Activated naive CD8-positive, alpha-beta T cell treated with anti-CD3 and anti-CD28 coated beads for 36 hours (primary cell): ENCODE results near the gene FFAR4. TPM values are rescaled to one million over a fixed set of nuclear protein-coding genes. Genes with fewer than 3 reads are reported as not detected.
"Not testable (repeated sequence)": the region's sequence is repeated elsewhere in the genome, so short reads cannot be mapped to it uniquely, and the experiment has no call there.

Source experiments
- DNase-seq: peaks from one replicate; pipeline ENCODE4 v3.0.0; 2021
- H3K27ac Mint-ChIP-seq: one replicate; pipeline ENCODE4 v1.8.0; 2022; ENCODE audit warnings: mild to moderate bottlenecking, moderate library complexity, mixed read lengths
- H3K27me3 Mint-ChIP-seq: one replicate; pipeline ENCODE4 v1.8.0; 2022; ENCODE audit warnings: mild to moderate bottlenecking, mixed read lengths
- H3K36me3 Mint-ChIP-seq: one replicate; pipeline ENCODE4 v1.8.0; 2021; ENCODE audit warnings: mild to moderate bottlenecking, mixed read lengths
- H3K4me1 Mint-ChIP-seq: one replicate; pipeline ENCODE4 v1.8.0; 2021; ENCODE audit warnings: mixed read lengths
- H3K4me3 Mint-ChIP-seq: one replicate; pipeline ENCODE4 v1.8.0; 2022; ENCODE audit warnings: mild to moderate bottlenecking, moderate library complexity, mixed read lengths
- H3K9me3 Mint-ChIP-seq: one replicate; pipeline ENCODE4 v1.8.0; 2022; ENCODE audit warnings: mixed read lengths
- total RNA-seq, 2 experiments: library from RNA; stranded (reverse); gene quantifications; one replicate each; pipeline ENCODE4 v1.2.3, GENCODE V29; 2021

The FFAR4 gene
- not detected for total RNA-seq

- Mint-ChIP-seq H3K27me3 (peaks cover 55% of the 10 kb centered on the region), H3K27ac (no peak within 1 kb of the TSS), H3K4me3 (no peak within 1 kb of the TSS), H3K9me3 (no peaks in the 10 kb centered on the region), H3K36me3 (no peaks in the 10 kb centered on the region), H3K4me1 (peaks cover 6% of the 10 kb centered on the region)
- DNase-seq = no peak
Measured at GRCh38 chr10:93566435-93567276, at the start of gene FFAR4. Gene FFAR4 (plus strand): TSS chr10:93566665. CDS start chr10:93566721, 56 bp downstream.

DNA sequence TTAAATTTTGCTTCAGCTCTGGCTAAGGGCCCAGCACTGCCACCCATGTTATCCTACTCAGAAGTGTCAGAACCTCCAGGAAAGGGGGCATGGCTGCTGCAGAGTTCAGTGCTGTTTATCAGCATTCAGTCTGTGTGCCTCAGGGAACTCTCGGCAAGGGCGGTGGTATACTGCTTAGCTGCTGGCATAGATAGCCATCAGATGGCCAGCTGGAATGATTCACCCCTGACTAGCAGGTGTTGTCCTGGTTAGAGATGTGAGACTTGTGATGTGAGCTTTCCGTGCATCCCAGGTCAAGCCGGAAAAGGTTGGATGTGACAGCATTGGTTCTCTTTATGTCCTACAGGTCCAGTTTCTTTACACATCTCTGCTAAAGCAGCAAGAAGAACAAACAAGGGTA is 47.9 kb upstream of the FFAR4 start:
- DNase-seq = no peak
- Mint-ChIP-seq H3K4me1 (no peaks in the 10 kb centered on the region), H3K27ac (no peak overlapping the region), H3K9me3 (no peaks in the 10 kb centered on the region), H3K36me3 (peaks cover 44% of the 10 kb centered on the region), H3K27me3 (peaks cover 4% of the 10 kb centered on the region), H3K4me3 (no peak overlapping the region)

GRCh38 chr10:93535293-93535692 is 31.2 kb upstream of the FFAR4 start:
- no peak for DNase-seq
- no peaks in the 10 kb centered on the region for H3K36me3 Mint-ChIP-seq
- peaks cover 11% of the 10 kb centered on the region for H3K27me3 Mint-ChIP-seq
- no peaks in the 10 kb centered on the region for H3K4me1 Mint-ChIP-seq
- H3K27ac Mint-ChIP-seq = no peak overlapping the region
- no peak overlapping the region for H3K4me3 Mint-ChIP-seq
- H3K9me3 Mint-ChIP-seq = no peaks in the 10 kb centered on the region

- not testable (repeated sequence) for H3K36me3 Mint-ChIP-seq, H3K4me1 Mint-ChIP-seq, DNase-seq, H3K9me3 Mint-ChIP-seq, H3K27ac Mint-ChIP-seq, H3K4me3 Mint-ChIP-seq
- peaks cover 14% of the 10 kb centered on the region for H3K27me3 Mint-ChIP-seq
Measured at GRCh38 chr10:93540871-93541270, 25.6 kb upstream of the FFAR4 start.

DNA sequence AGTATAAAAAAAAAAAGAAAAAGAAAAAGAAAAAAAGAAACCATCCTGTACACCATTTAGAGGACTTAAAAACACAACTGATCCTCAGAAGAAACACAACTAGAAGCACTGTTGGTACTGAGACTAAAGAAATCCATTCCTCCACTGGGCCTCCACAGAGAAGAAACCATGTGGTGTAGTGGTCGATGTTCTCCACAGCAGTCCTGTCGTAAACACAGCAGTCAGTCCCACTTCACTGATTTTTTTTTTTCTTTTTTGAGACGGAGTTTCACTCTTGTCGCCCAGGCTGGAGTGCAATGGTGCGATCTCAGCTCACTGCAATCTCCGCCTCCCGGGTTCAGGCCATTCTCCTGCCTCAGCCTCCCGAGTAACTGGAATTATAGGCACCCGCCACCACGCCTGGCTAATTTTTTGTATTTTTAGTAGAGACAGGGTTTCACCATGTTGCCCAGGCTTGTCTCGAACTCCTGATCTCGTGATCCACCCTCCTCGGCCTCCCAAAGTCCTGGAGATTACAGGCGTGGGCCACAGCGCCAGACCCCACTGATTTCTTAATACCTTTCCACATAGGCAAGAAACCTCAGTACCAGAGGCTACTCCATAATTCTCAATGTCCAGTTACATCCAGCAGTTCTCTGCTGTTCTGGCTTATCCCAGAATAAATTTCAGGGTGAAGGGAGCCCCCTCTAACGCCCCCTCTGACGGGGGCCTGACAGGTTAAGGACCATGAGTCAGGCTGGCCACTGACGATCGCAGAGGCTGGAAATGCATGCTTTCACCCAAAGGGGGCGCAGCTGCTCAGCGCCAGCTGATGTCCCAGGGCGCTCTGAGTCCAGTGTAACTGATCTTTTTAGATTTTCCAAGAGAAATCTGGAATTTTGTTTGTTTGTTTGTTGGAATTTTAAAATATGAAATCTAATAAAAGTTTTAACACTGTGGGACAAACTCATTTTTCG is 24.8 kb upstream of the FFAR4 start:
- Mint-ChIP-seq H3K27ac (no peak overlapping the region), H3K4me3 (no peak overlapping the region), H3K36me3 (no peaks in the 10 kb centered on the region), H3K9me3 (no peaks in the 10 kb centered on the region), H3K4me1 (no peaks in the 10 kb centered on the region), H3K27me3 (peaks cover 12% of the 10 kb centered on the region)
- peak; percentile 12 for DNase-seq

DNA sequence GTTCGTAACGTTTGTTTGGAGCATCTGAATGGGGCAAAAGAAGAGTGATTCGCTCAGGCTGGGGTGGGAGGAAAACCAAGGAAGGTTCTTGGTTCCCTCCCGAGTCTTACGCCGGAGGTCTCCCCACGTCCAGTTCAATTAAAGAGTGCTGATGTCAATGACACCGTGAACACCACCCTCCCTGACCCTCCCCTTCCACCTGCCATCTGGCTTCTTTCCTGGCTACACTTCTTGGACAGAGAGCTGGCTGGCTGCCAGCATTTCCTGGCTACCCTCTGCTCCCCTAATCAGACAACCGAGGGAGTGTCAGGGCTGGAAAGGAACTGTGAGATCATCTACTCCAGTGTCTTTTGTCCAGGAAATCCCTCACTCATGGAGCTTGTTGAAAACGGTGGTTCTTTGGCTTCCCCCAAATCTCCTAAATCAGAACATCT is 24.1 kb upstream of the FFAR4 start:
- H3K4me3 Mint-ChIP-seq = no peak overlapping the region
- no peak for DNase-seq

DNA sequence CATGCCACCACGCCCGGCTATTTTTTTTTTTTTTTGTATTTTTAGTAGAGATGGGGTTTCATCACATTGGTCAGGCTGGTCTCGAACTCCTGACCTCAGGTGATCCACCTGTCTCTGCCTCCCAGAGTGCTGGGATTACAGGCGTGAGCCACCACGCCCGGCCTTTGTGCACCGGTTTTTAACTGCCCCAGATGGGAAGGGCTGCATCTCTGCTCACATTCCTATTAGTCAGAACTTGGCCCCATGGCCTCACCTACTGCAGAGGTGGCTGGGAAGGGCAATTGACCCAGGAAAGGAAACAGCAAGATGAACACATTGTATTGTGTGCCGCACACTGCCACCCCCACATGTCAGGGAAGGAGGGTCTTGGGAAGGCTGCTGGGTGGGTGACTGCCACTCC is 19.5 kb upstream of the FFAR4 start:
- H3K4me1 Mint-ChIP-seq, H3K27me3 Mint-ChIP-seq, H3K9me3 Mint-ChIP-seq, H3K27ac Mint-ChIP-seq, DNase-seq, H3K4me3 Mint-ChIP-seq, H3K36me3 Mint-ChIP-seq: not testable (repeated sequence)

More for the DNA sequence above, 24.1 kb upstream of the FFAR4 start:
- Mint-ChIP-seq H3K36me3 (no peaks in the 10 kb centered on the region), H3K9me3 (no peaks in the 10 kb centered on the region), H3K4me1 (no peaks in the 10 kb centered on the region), H3K27me3 (peaks cover 13% of the 10 kb centered on the region), H3K27ac (no peak overlapping the region)

- H3K27me3 Mint-ChIP-seq = peaks cover 5% of the 10 kb centered on the region
Measured at GRCh38 chr10:93547522-93547921, 18.9 kb upstream of the FFAR4 start.

DNA sequence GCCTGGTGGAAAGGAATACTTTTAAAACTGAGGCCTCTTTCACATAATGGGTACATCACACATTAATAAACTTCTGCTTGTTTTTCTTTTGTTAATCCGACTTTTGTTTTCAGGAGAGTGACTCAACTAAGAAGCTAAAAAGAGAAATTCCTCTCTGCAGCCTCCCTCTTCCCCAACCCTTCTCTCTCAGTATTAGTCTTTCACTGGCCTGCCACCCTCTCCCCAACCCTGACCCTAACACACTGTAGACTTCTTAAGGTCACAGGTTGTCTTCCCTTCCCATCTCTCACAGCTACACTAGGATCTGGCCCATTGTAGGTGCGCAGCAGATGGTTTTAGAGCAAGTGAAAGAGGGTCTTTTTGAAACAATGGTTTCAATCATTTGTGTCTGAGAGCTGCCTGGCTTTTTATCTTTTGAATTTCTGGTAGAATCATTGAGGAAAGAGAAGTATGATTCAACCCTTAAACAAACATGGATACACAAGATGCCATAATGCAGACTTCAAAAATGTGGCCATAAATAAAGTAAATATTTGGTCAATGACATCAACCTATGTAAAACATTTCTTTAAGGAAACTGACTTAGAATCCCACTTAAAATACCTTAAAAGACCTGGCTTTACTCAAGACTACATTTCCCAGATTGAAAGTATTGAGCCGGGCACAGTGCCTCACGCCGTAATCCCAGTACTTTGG is 17.9 kb upstream of the FFAR4 start:
- Mint-ChIP-seq H3K27me3 (peaks cover 5% of the 10 kb centered on the region), H3K4me3 (no peak overlapping the region), H3K9me3 (no peaks in the 10 kb centered on the region), H3K36me3 (no peaks in the 10 kb centered on the region), H3K4me1 (no peaks in the 10 kb centered on the region), H3K27ac (no peak overlapping the region)
- DNase-seq = no peak

More at GRCh38 chr10:93547522-93547921, 18.9 kb upstream of the FFAR4 start:
- Mint-ChIP-seq H3K27ac (no peak overlapping the region), H3K9me3 (no peaks in the 10 kb centered on the region), H3K4me1 (no peaks in the 10 kb centered on the region), H3K36me3 (no peaks in the 10 kb centered on the region), H3K4me3 (no peak overlapping the region)
- DNase-seq = no peak

GRCh38 chr10:93550606-93551005 is 15.9 kb upstream of the FFAR4 start:
- H3K27ac Mint-ChIP-seq = no peak overlapping the region
- H3K27me3 Mint-ChIP-seq = peaks cover 13% of the 10 kb centered on the region
- H3K9me3 Mint-ChIP-seq = no peaks in the 10 kb centered on the region
- no peak overlapping the region for H3K4me3 Mint-ChIP-seq
- no peaks in the 10 kb centered on the region for H3K36me3 Mint-ChIP-seq
- no peaks in the 10 kb centered on the region for H3K4me1 Mint-ChIP-seq
- DNase-seq = no peak

DNA sequence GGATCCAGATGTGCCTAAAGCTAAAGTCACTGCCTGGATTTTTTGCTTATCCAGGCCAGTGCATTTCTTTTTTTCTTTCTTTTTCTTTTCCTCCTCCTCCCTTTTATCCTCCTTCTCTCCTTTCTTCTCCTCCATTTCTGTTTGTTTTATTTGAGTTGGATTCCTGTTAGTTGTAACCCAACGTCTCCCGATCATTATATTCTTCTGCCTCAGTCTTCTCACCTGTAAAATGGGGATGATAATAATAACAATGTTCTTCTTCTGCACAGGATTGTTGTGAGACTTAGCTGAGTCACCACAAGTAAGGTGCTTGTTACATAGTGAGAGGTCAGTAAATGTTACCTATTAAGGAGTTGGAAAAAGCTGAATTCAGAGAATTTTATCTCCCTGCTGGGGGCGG is 13.7 kb upstream of the FFAR4 start:
- H3K27me3 Mint-ChIP-seq = peaks cover 12% of the 10 kb centered on the region
- H3K4me1 Mint-ChIP-seq = no peaks in the 10 kb centered on the region
- no peak overlapping the region for H3K4me3 Mint-ChIP-seq
- no peak overlapping the region for H3K27ac Mint-ChIP-seq
- no peaks in the 10 kb centered on the region for H3K36me3 Mint-ChIP-seq
- H3K9me3 Mint-ChIP-seq = no peaks in the 10 kb centered on the region
- no peak for DNase-seq

- H3K9me3 Mint-ChIP-seq = no peaks in the 10 kb centered on the region
- no peak for DNase-seq
- no peaks in the 10 kb centered on the region for H3K4me1 Mint-ChIP-seq
- peaks cover 12% of the 10 kb centered on the region for H3K27me3 Mint-ChIP-seq
- no peak overlapping the region for H3K4me3 Mint-ChIP-seq
- H3K36me3 Mint-ChIP-seq = no peaks in the 10 kb centered on the region
- no peak overlapping the region for H3K27ac Mint-ChIP-seq
Measured at GRCh38 chr10:93553482-93554315, 12.8 kb upstream of the FFAR4 start.

GRCh38 chr10:93554316-93554663 is 12.2 kb upstream of the FFAR4 start:
- Mint-ChIP-seq H3K9me3 (no peaks in the 10 kb centered on the region), H3K27ac (no peak overlapping the region), H3K4me3 (no peak overlapping the region), H3K27me3 (peaks cover 12% of the 10 kb centered on the region), H3K36me3 (no peaks in the 10 kb centered on the region), H3K4me1 (no peaks in the 10 kb centered on the region)
- DNase-seq = no peak

DNA sequence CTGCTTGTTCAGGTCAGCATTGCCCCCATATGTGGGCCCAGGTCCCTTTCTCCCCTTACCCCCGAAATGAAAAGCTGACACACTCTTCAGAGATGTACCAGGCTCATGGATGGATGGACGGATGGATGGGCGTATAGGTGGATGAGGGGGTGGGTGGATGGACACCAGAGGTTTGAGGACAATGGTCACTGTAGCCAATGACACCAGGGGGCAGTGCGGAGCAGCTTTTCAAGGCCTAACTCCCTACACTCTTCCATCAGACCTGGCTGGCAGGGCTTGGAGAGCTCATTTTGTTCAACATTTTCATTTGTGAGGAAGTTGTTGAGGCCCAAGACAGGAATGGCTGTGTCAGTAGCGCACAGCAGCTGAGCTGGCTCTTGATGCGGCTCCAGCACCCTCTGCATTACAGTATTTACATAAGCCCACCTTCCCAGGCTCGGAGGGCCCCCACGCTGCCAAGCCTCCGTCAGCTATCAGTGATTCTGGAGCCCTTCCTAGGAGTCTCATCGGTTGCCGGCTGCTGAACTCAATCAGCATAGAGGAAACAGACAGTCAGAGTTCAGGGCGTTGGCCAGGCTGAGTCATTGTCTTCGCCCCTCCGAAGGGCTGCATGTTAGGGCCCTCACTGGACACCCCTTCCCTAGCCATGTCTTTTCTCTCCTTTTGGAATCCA is 11.6 kb upstream of the FFAR4 start:
- peak; percentile 38 for DNase-seq
- Mint-ChIP-seq H3K27ac (no peak overlapping the region), H3K4me3 (no peak overlapping the region), H3K9me3 (no peaks in the 10 kb centered on the region), H3K36me3 (no peaks in the 10 kb centered on the region), H3K27me3 (peaks cover 12% of the 10 kb centered on the region), H3K4me1 (no peaks in the 10 kb centered on the region)
